WTC11 (cell line): ENCODE results near the gene USH2A. TPM values are rescaled to one million over a fixed set of nuclear protein-coding genes. Genes with fewer than 3 reads are reported as not detected.
A peak's percentile ranks its signal among the peaks of the same experiment; 100 is the strongest.
"Not testable (repeated sequence)": the region's sequence is repeated elsewhere in the genome, so short reads cannot be mapped to it uniquely, and the experiment has no call there.

ENCODE experiments used
- ATAC-seq: fragments of 200-7000 bp; cut with Tn5 transposase; 2 replicates; pipeline ENCODE4 v1.10.0; 2021; ENCODE audit warnings: mild to moderate bottlenecking, moderate library complexity
- CTCF ChIA-PET: fragments of 300-600 bp; sonication (Branson Sonifier 250); formaldehyde crosslinking; loops from one replicate; lab custom pipeline; 2021; ENCODE audit warnings: antibody characterized with exemption; lab: Charles Lee
- POLR2A ChIA-PET: fragments of 350-600 bp; sonication (Branson Sonifier 250); formaldehyde crosslinking; loops from one replicate; lab custom pipeline; 2021; ENCODE audit warnings: antibody characterized with exemption; lab: Charles Lee
- DNase-seq: peaks from one replicate; pipeline ENCODE4 v3.0.0; 2021; ENCODE audit warnings: low spot score
- H3K27ac Mint-ChIP-seq: 2 replicates; pipeline ENCODE4 v1.8.0; 2021; ENCODE audit warnings: mixed read lengths
- H3K27me3 Mint-ChIP-seq: 2 replicates; pipeline ENCODE4 v1.8.0; 2021; ENCODE audit warnings: low read depth, mild to moderate bottlenecking, moderate library complexity, mixed read lengths
- H3K36me3 Mint-ChIP-seq: 2 replicates; pipeline ENCODE4 v1.8.0; 2021; ENCODE audit warnings: mixed read lengths
- H3K4me1 Mint-ChIP-seq: 2 replicates; pipeline ENCODE4 v1.8.0; 2022; ENCODE audit warnings: mixed read lengths
- H3K4me3 Mint-ChIP-seq: 2 replicates; pipeline ENCODE4 v1.8.0; 2021; ENCODE audit warnings: mild to moderate bottlenecking, moderate library complexity, mixed read lengths
- H3K9me3 Mint-ChIP-seq: 2 replicates; pipeline ENCODE4 v1.8.0; 2021; ENCODE audit warnings: mixed read lengths
- ATF1 ChIP-seq: sonication (generic); formaldehyde crosslinking; IDR thresholded peaks from 2 replicates; pipeline ENCODE4 v1.8.1; 2023; ENCODE audit warnings: mild to moderate bottlenecking, moderate library complexity, missing genetic modification reagents
- CREB1 ChIP-seq: sonication (generic); formaldehyde crosslinking; IDR thresholded peaks from 2 replicates; pipeline ENCODE4 v1.8.0; 2023; ENCODE audit warnings: mild to moderate bottlenecking, missing genetic modification reagents
- EMX1 ChIP-seq: fragments of 250-450 bp; sonication (Bioruptor Pico); IDR thresholded peaks from 2 replicates; pipeline ENCODE4 v1.8.0; 2021; ENCODE audit warnings: mild to moderate bottlenecking
- ESRRA ChIP-seq: sonication (generic); formaldehyde crosslinking; IDR thresholded peaks from 2 replicates; pipeline ENCODE4 v1.8.1; 2022; ENCODE audit warnings: mild to moderate bottlenecking, missing genetic modification reagents, borderline replicate concordance
- ETV6 ChIP-seq: sonication (generic); formaldehyde crosslinking; IDR thresholded peaks from 2 replicates; pipeline ENCODE4 v1.8.1; 2022; ENCODE audit warnings: mild to moderate bottlenecking, missing genetic modification reagents
- KAT7 ChIP-seq: sonication (generic); formaldehyde crosslinking; IDR thresholded peaks from 2 replicates; pipeline ENCODE4 v1.8.1; 2023; ENCODE audit warnings: missing genetic modification reagents, mild to moderate bottlenecking, borderline replicate concordance
- MXD4 ChIP-seq: fragments of 250-450 bp; sonication (Bioruptor Pico); IDR thresholded peaks from 2 replicates; pipeline ENCODE4 v1.8.0; 2021; ENCODE audit warnings: mild to moderate bottlenecking, moderate library complexity, borderline replicate concordance
- SP1 ChIP-seq: sonication (generic); formaldehyde crosslinking; conservative IDR thresholded peaks from 2 replicates; pipeline ENCODE4 v1.8.1; 2022; ENCODE audit warnings: missing genetic modification reagents
- TEAD1 ChIP-seq: sonication (generic); formaldehyde crosslinking; IDR thresholded peaks from 2 replicates; pipeline ENCODE4 v1.8.0; 2022; ENCODE audit warnings: mild to moderate bottlenecking, missing genetic modification reagents
- ZNF263 ChIP-seq: sonication (generic); formaldehyde crosslinking; IDR thresholded peaks from 2 replicates; pipeline ENCODE4 v1.8.1; 2022; ENCODE audit warnings: low read depth, mild to moderate bottlenecking, moderate library complexity, missing genetic modification reagents
- ZNF423 ChIP-seq: fragments of 250-450 bp; sonication (Bioruptor Pico); IDR thresholded peaks from 2 replicates; pipeline ENCODE4 v2.1.2; 2022; ENCODE audit warnings: mild to moderate bottlenecking, moderate library complexity
- total RNA-seq: library from RNA; stranded (reverse); gene quantifications from 3 replicates; pipeline ENCODE4 v1.2.3, GENCODE V29; 2021
- TF ChIP-seq, protein P1 (sequence below): sonication (generic); formaldehyde crosslinking; IDR thresholded peaks from 2 replicates; pipeline ENCODE4 v1.8.1; 2023; ENCODE audit warnings: mild to moderate bottlenecking, missing genetic modification reagents, borderline replicate concordance
- TF ChIP-seq, protein P2 (sequence below): sonication (generic); formaldehyde crosslinking; conservative IDR thresholded peaks from 2 replicates; pipeline ENCODE4 v1.8.1; 2023; ENCODE audit warnings: mild to moderate bottlenecking, low read depth, missing genetic modification reagents, moderate library complexity
- TF ChIP-seq, protein P3 (sequence below): sonication (generic); formaldehyde crosslinking; IDR thresholded peaks from 2 replicates; pipeline ENCODE4 v1.8.1; 2022; ENCODE audit warnings: low read depth, missing genetic modification reagents, borderline replicate concordance
- TF ChIP-seq, protein P4 (sequence below): sonication (generic); formaldehyde crosslinking; IDR thresholded peaks from 2 replicates; pipeline ENCODE4 v1.8.0; 2022; ENCODE audit warnings: missing genetic modification reagents
- TF ChIP-seq, protein P5 (sequence below): fragments of 200-600 bp; IDR thresholded peaks from 2 replicates; pipeline ENCODE4 v1.8.0; 2022; ENCODE audit warnings: antibody characterized with exemption
- TF ChIP-seq, protein P6 (sequence below): sonication (generic); formaldehyde crosslinking; IDR thresholded peaks from 2 replicates; pipeline ENCODE4 v1.8.0; 2022; ENCODE audit warnings: mild to moderate bottlenecking, missing genetic modification reagents

The USH2A gene
- total RNA-seq, 1 experiment from 2014 or later: 0.37 TPM

DNA sequence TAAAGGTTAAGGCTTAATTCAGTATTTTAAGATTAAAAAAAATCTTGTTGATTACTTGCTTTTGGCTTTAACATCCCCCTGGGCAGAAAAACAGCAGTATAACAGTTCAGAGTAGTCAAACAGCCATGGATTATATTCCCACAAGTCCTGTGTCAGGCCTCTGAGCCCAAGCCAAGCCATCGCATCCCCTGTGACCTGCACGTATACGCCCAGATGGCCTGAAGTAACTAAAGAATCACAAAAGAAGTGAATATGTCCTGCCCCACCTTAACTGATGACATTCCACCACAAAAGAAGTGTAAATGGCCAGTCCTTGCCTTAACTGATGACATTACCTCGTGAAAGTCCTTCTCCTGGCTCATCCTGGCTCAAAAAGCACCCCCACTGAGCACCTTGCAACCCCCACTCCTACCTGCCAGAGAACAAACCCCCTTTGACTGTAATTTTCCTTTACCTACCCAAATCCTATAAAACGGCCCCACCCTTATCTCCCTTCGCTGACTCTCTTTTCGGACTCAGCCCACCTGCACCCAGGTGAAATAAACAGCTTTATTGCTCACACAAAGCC is 277.7 kb downstream of the USH2A start:
- POLR2A ChIA-PET, DNase-seq, H3K9me3 Mint-ChIP-seq: not testable (repeated sequence)
- CTCF ChIA-PET: interaction anchor here (1.9 kb wide), 1 partner anchor 76 kb away, joined by 5 read pairs; no protein-coding TSS in a partner anchor
- H3K4me3 Mint-ChIP-seq: peak overlapping the region; percentile 67
- TF ChIP-seq TEAD1 (CRISPR knock-in tag): peak; percentile 47; the same call in 1 of the 2 replicates
- H3K4me1 Mint-ChIP-seq: peaks cover 83% of the 10 kb centered on the region
- peak overlapping the region; percentile 91 for H3K27ac Mint-ChIP-seq
- peak; percentile 69 for ATAC-seq
- peaks cover 10% of the 10 kb centered on the region for H3K27me3 Mint-ChIP-seq
- peaks cover 22% of the 10 kb centered on the region for H3K36me3 Mint-ChIP-seq

DNA sequence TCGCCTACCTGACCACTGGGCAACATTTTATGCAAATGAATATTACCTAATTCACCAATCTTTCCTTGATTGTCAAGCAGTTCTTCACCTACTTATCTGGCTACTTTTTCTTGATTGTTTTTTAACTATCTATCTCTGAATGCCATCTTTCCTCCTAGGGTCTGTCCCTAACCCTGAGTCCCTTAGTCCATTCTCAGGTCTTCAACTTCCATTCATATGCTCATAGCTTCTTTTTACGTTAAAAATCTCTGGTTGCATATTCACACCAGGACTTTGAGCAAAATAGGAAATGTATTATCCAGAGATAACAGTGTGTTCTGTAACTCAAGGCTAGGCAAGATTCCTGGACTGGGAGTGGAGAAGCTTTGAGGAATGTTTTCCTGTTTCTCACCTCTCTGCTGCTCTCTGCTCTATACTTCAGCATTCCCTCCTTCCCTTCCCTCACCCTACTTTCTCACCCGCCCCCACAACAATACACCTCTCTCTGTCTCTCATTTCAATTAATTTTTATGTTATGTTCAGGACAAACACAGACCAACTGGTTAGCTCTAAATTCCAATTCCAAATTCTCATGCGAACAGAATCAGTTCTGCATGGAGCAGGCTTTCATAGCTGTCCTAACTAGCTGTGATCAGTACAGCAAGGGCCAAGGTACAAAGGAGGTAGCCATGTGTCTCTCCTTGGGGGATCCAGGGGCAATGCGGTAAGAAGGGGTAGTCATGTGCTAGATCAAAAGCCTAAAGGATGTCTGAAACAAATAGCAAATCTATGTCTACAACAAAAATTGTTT is 278.4 kb downstream of the USH2A start:
- Mint-ChIP-seq H3K4me1 (peaks cover 80% of the 10 kb centered on the region), H3K27ac (peak overlapping the region; percentile 38), H3K4me3 (peak overlapping the region; percentile 3), H3K27me3 (peaks cover 10% of the 10 kb centered on the region), H3K9me3 (no peaks in the 10 kb centered on the region), H3K36me3 (peaks cover 16% of the 10 kb centered on the region)
- TF ChIP-seq, protein P1, sequence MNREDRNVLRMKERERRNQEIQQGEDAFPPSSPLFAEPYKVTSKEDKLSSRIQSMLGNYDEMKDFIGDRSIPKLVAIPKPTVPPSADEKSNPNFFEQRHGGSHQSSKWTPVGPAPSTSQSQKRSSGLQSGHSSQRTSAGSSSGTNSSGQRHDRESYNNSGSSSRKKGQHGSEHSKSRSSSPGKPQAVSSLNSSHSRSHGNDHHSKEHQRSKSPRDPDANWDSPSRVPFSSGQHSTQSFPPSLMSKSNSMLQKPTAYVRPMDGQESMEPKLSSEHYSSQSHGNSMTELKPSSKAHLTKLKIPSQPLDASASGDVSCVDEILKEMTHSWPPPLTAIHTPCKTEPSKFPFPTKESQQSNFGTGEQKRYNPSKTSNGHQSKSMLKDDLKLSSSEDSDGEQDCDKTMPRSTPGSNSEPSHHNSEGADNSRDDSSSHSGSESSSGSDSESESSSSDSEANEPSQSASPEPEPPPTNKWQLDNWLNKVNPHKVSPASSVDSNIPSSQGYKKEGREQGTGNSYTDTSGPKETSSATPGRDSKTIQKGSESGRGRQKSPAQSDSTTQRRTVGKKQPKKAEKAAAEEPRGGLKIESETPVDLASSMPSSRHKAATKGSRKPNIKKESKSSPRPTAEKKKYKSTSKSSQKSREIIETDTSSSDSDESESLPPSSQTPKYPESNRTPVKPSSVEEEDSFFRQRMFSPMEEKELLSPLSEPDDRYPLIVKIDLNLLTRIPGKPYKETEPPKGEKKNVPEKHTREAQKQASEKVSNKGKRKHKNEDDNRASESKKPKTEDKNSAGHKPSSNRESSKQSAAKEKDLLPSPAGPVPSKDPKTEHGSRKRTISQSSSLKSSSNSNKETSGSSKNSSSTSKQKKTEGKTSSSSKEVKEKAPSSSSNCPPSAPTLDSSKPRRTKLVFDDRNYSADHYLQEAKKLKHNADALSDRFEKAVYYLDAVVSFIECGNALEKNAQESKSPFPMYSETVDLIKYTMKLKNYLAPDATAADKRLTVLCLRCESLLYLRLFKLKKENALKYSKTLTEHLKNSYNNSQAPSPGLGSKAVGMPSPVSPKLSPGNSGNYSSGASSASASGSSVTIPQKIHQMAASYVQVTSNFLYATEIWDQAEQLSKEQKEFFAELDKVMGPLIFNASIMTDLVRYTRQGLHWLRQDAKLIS (CRISPR knock-in tag): no peak
- no peak for TF ChIP-seq CREB1 (CRISPR knock-in tag)
- TF ChIP-seq, protein P2, sequence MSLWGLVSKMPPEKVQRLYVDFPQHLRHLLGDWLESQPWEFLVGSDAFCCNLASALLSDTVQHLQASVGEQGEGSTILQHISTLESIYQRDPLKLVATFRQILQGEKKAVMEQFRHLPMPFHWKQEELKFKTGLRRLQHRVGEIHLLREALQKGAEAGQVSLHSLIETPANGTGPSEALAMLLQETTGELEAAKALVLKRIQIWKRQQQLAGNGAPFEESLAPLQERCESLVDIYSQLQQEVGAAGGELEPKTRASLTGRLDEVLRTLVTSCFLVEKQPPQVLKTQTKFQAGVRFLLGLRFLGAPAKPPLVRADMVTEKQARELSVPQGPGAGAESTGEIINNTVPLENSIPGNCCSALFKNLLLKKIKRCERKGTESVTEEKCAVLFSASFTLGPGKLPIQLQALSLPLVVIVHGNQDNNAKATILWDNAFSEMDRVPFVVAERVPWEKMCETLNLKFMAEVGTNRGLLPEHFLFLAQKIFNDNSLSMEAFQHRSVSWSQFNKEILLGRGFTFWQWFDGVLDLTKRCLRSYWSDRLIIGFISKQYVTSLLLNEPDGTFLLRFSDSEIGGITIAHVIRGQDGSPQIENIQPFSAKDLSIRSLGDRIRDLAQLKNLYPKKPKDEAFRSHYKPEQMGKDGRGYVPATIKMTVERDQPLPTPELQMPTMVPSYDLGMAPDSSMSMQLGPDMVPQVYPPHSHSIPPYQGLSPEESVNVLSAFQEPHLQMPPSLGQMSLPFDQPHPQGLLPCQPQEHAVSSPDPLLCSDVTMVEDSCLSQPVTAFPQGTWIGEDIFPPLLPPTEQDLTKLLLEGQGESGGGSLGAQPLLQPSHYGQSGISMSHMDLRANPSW (CRISPR knock-in tag): no peak
- TF ChIP-seq ETV6: no peak
- TF ChIP-seq ATF1 (CRISPR knock-in tag): no peak
- TF ChIP-seq, protein P3, sequence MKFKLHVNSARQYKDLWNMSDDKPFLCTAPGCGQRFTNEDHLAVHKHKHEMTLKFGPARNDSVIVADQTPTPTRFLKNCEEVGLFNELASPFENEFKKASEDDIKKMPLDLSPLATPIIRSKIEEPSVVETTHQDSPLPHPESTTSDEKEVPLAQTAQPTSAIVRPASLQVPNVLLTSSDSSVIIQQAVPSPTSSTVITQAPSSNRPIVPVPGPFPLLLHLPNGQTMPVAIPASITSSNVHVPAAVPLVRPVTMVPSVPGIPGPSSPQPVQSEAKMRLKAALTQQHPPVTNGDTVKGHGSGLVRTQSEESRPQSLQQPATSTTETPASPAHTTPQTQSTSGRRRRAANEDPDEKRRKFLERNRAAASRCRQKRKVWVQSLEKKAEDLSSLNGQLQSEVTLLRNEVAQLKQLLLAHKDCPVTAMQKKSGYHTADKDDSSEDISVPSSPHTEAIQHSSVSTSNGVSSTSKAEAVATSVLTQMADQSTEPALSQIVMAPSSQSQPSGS (CRISPR knock-in tag): no peak
- TF ChIP-seq ZNF263 (CRISPR knock-in tag): no peak
- TF ChIP-seq, protein P4, sequence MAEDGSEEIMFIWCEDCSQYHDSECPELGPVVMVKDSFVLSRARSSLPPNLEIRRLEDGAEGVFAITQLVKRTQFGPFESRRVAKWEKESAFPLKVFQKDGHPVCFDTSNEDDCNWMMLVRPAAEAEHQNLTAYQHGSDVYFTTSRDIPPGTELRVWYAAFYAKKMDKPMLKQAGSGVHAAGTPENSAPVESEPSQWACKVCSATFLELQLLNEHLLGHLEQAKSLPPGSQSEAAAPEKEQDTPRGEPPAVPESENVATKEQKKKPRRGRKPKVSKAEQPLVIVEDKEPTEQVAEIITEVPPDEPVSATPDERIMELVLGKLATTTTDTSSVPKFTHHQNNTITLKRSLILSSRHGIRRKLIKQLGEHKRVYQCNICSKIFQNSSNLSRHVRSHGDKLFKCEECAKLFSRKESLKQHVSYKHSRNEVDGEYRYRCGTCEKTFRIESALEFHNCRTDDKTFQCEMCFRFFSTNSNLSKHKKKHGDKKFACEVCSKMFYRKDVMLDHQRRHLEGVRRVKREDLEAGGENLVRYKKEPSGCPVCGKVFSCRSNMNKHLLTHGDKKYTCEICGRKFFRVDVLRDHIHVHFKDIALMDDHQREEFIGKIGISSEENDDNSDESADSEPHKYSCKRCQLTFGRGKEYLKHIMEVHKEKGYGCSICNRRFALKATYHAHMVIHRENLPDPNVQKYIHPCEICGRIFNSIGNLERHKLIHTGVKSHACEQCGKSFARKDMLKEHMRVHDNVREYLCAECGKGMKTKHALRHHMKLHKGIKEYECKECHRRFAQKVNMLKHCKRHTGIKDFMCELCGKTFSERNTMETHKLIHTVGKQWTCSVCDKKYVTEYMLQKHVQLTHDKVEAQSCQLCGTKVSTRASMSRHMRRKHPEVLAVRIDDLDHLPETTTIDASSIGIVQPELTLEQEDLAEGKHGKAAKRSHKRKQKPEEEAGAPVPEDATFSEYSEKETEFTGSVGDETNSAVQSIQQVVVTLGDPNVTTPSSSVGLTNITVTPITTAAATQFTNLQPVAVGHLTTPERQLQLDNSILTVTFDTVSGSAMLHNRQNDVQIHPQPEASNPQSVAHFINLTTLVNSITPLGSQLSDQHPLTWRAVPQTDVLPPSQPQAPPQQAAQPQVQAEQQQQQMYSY (CRISPR knock-in tag): no peak
- no peak for TF ChIP-seq ESRRA (CRISPR knock-in tag)
- TF ChIP-seq SP1: no peak
- TF ChIP-seq, protein P5, sequence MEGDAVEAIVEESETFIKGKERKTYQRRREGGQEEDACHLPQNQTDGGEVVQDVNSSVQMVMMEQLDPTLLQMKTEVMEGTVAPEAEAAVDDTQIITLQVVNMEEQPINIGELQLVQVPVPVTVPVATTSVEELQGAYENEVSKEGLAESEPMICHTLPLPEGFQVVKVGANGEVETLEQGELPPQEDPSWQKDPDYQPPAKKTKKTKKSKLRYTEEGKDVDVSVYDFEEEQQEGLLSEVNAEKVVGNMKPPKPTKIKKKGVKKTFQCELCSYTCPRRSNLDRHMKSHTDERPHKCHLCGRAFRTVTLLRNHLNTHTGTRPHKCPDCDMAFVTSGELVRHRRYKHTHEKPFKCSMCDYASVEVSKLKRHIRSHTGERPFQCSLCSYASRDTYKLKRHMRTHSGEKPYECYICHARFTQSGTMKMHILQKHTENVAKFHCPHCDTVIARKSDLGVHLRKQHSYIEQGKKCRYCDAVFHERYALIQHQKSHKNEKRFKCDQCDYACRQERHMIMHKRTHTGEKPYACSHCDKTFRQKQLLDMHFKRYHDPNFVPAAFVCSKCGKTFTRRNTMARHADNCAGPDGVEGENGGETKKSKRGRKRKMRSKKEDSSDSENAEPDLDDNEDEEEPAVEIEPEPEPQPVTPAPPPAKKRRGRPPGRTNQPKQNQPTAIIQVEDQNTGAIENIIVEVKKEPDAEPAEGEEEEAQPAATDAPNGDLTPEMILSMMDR: no peak
- TF ChIP-seq, protein P6, sequence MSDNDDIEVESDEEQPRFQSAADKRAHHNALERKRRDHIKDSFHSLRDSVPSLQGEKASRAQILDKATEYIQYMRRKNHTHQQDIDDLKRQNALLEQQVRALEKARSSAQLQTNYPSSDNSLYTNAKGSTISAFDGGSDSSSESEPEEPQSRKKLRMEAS: no peak
- no peak for TF ChIP-seq ZNF423 (CRISPR knock-in tag)
- no peak for TF ChIP-seq EMX1 (CRISPR knock-in tag)
- TF ChIP-seq KAT7: no peak
- TF ChIP-seq MXD4: no peak
- ChIA-PET POLR2A (no interaction called here), CTCF (interaction anchor here (0.8 to 1.9 kb wide), 2 partner anchors 38 to 76 kb away, joined by 3 to 5 read pairs; no protein-coding TSS in a partner anchor)
- ATAC-seq (peak; percentile 89), DNase-seq (no peak)
